ENCODE results near the gene AQP7. TPM values are rescaled to one million over a fixed set of nuclear protein-coding genes. Genes with fewer than 3 reads are reported as not detected.

The AQP7 gene
- total RNA-seq, 1 experiment from 2014 or later: 0.59 TPM

DNA sequence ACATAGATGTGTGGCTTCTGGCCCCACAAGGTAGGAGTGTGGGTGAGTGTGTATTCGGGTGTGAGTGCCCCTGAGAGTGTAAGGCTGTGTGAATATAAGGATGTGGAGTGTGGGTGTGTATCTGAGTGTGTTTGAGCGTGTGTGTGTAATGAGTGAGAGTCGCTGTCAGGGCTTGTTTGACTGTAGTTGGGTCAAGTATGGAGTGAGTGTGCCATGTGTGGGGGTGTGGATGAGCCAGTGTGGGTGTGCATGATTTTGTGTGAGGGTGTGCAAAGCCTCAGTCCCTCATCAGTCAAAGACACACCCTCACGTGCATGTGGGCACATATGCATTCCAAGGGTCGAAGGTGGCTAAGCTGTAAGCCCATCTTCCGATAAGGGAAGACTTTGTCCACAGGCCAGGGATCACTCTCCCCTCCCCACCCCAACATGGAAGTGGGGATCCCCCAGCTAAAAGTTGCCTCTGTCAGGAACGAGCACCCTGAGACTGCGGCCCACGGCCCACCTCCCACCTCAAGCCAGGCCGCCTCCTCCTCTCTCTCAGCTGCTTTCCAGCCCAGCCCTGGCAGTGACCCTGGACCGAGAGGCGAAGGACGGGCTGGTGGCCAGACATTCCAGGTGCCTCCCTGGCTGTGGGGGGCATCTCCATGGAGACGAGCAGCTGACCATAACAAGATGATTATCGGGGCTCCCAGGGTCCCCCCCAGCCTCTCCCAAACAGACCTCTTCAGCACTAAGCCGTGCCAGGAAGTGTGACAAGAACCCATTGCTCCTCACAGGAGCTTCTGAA, 32.1 kb upstream of the AQP7 start:
- intact Hi-C loops (cut with micrococcal nuclease; ENCODE audit: unreplicated experiment): no loop called here
- H3K9me2 ChIP-seq (ENCODE audit: insufficient read depth): no peaks in the 10 kb centered on the region
- DNase-seq: no peak
- H4K20me1 ChIP-seq (ENCODE audit: insufficient read depth): no peaks in the 10 kb centered on the region
- H3K4me3 ChIP-seq: no peak overlapping the region
- ChIA-PET CTCF (interaction anchor here (0.6 kb wide), 1 partner anchor 60 kb away, joined by 4 read pairs; no protein-coding TSS in a partner anchor), POLR2A (ENCODE audit: unreplicated experiment) (no interaction called here)
- H3K79me2 ChIP-seq (ENCODE audit: low read depth): no peaks in the 10 kb centered on the region
- TF ChIP-seq EZH2 (IDR thresholded peaks at IDR 0.05; ENCODE audit: low read depth): no peak
- peaks cover 12% of the 10 kb centered on the region; the same call in 1 of the 2 replicates for H3F3A ChIP-seq (ENCODE audit: insufficient read depth, low read depth)
- no peaks in the 10 kb centered on the region for H3K36me3 ChIP-seq (ENCODE audit: low read depth)
- H3K4me2 ChIP-seq: no peak overlapping the region
- H3K27me3 ChIP-seq (ENCODE audit: insufficient read depth, low read depth): no peaks in the 10 kb centered on the region
- no TSS peak for BruUV-seq (replicated peaks)
- no peaks in the 10 kb centered on the region for H3K9me3 ChIP-seq (ENCODE audit: insufficient read depth, low read depth)
- H2AFZ ChIP-seq: no peak overlapping the region
- peaks cover 36% of the 10 kb centered on the region for H3K4me1 ChIP-seq (replicated peaks; ENCODE audit: insufficient read depth)
- no peak overlapping the region for H3K27ac ChIP-seq

DNA sequence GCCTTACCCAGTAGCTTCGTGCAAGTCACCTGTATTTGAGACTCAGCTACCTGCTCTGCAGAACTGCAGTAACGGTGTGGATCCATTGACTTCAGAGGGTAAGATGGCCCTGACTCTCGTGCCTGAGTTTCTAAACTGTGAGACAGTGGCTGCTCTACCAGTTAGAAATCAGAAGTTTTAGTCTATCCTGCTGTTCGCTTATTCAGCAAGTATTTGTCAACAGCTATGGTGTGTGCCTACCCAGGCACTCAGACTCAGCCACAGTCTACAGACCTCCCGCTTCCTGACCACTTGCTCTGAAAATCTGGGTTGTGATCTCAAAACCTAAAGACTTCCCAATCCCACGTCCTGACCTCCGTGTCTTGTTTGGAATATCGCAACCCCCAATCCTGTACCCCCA, 31.5 kb upstream of the AQP7 start:
- no peak overlapping the region for H2AFZ ChIP-seq
- no peaks in the 10 kb centered on the region for H3K79me2 ChIP-seq (ENCODE audit: low read depth)
- no peak overlapping the region for H3K27ac ChIP-seq
- ChIA-PET POLR2A (ENCODE audit: unreplicated experiment) (no interaction called here), CTCF (no interaction called here)
- H3K4me3 ChIP-seq: no peak overlapping the region
- no peaks in the 10 kb centered on the region for H4K20me1 ChIP-seq (ENCODE audit: insufficient read depth)
- H3K36me3 ChIP-seq (ENCODE audit: low read depth): no peaks in the 10 kb centered on the region
- no peak overlapping the region for H3K4me2 ChIP-seq
- no peak for DNase-seq
- no TSS peak for BruUV-seq (replicated peaks)
- H3K4me1 ChIP-seq (replicated peaks; ENCODE audit: insufficient read depth): peaks cover 29% of the 10 kb centered on the region
- intact Hi-C loops (cut with micrococcal nuclease; ENCODE audit: unreplicated experiment): no loop called here
- no peaks in the 10 kb centered on the region for H3K9me3 ChIP-seq (ENCODE audit: insufficient read depth, low read depth)
- TF ChIP-seq, protein P1, sequence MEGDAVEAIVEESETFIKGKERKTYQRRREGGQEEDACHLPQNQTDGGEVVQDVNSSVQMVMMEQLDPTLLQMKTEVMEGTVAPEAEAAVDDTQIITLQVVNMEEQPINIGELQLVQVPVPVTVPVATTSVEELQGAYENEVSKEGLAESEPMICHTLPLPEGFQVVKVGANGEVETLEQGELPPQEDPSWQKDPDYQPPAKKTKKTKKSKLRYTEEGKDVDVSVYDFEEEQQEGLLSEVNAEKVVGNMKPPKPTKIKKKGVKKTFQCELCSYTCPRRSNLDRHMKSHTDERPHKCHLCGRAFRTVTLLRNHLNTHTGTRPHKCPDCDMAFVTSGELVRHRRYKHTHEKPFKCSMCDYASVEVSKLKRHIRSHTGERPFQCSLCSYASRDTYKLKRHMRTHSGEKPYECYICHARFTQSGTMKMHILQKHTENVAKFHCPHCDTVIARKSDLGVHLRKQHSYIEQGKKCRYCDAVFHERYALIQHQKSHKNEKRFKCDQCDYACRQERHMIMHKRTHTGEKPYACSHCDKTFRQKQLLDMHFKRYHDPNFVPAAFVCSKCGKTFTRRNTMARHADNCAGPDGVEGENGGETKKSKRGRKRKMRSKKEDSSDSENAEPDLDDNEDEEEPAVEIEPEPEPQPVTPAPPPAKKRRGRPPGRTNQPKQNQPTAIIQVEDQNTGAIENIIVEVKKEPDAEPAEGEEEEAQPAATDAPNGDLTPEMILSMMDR (conservative IDR thresholded peaks at IDR 0.05): no peak
- no peak for TF ChIP-seq EZH2 (IDR thresholded peaks at IDR 0.05; ENCODE audit: low read depth)
- H3K9me2 ChIP-seq (ENCODE audit: insufficient read depth): no peaks in the 10 kb centered on the region
- H3F3A ChIP-seq (ENCODE audit: insufficient read depth, low read depth): peaks cover 10% of the 10 kb centered on the region; the same call in 1 of the 2 replicates
- H3K27me3 ChIP-seq (ENCODE audit: insufficient read depth, low read depth): no peaks in the 10 kb centered on the region

DNA sequence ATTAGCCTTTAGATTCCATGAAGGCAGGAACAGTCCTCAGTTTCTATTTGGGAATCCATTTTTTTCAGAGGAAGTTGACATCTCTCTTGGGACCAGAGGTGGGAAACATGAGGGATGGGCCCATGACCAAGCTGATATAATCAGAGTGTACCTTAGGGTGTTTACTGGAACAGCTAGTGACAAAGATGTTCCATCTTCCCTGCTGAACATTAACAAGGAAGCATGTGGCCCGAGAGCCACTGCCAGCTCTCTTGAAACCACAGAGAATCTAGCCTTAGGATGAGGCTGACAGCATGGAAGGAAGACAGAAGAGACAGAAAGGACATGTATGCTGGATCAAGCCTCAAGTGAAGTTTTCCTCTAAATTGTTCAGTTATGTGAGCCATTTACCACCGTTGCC, 29.1 kb upstream of the AQP7 start:
- Histone ChIP-seq H3F3A (ENCODE audit: insufficient read depth, low read depth) (peaks cover 7% of the 10 kb centered on the region; the same call in 1 of the 2 replicates), H3K4me1 (replicated peaks; ENCODE audit: insufficient read depth) (peaks cover 18% of the 10 kb centered on the region), H2AFZ (no peak overlapping the region), H4K20me1 (ENCODE audit: insufficient read depth) (no peaks in the 10 kb centered on the region), H3K79me2 (ENCODE audit: low read depth) (no peaks in the 10 kb centered on the region), H3K4me2 (no peak overlapping the region), H3K4me3 (no peak overlapping the region), H3K27ac (no peak overlapping the region), H3K9me2 (ENCODE audit: insufficient read depth) (no peaks in the 10 kb centered on the region), H3K27me3 (ENCODE audit: insufficient read depth, low read depth) (no peaks in the 10 kb centered on the region), H3K9me3 (ENCODE audit: insufficient read depth, low read depth) (no peaks in the 10 kb centered on the region), H3K36me3 (ENCODE audit: low read depth) (no peaks in the 10 kb centered on the region)
- BruUV-seq (replicated peaks): no TSS peak
- no peak for TF ChIP-seq EZH2 (IDR thresholded peaks at IDR 0.05; ENCODE audit: low read depth)
- TF ChIP-seq, protein P1 (conservative IDR thresholded peaks at IDR 0.05): no peak
- ChIA-PET CTCF (interaction anchor here (0.9 to 1.6 kb wide), 2 partner anchors 16 to 22 kb away, joined by 5 to 10 read pairs; no protein-coding TSS in a partner anchor), POLR2A (ENCODE audit: unreplicated experiment) (no interaction called here)
- DNase-seq: no peak
- intact Hi-C loops (cut with micrococcal nuclease; ENCODE audit: unreplicated experiment): no loop called here
